Activated CD8-positive, alpha-beta memory T cell treated with anti-CD3 and anti-CD28 coated beads, Interleukin-2, amount 10 ng/mL, durations not matched to agents 7 days and 5 days (primary cell): ENCODE results near the gene FASTK. TPM values are rescaled to one million over a fixed set of nuclear protein-coding genes. Genes with fewer than 3 reads are reported as not detected.
"Not testable (repeated sequence)": the region's sequence is repeated elsewhere in the genome, so short reads cannot be mapped to it uniquely, and the experiment has no call there.

Source experiments
- ATAC-seq: fragments of 150-1000 bp; cut with Tn5 transposase; one replicate; pipeline ENCODE4 v1.10.0; 2021; ENCODE audit warnings: moderate library complexity
- CTCF ChIA-PET: fragments of 350-600 bp; sonication (Branson Sonifier 250); formaldehyde crosslinking; loops from one replicate; lab custom pipeline; 2021; ENCODE audit warnings: antibody characterized with exemption; lab: Charles Lee
- DNase-seq: peaks from one replicate; pipeline ENCODE4 v3.0.0-alpha.2; 2020
- H3K27ac Mint-ChIP-seq: one replicate; pipeline ENCODE4 v1.8.0; 2021; ENCODE audit warnings: mild to moderate bottlenecking, mixed read lengths
- H3K27me3 Mint-ChIP-seq: one replicate; pipeline ENCODE4 v1.8.0; 2021; ENCODE audit warnings: mixed read lengths
- H3K36me3 Mint-ChIP-seq: one replicate; pipeline ENCODE4 v1.8.0; 2021; ENCODE audit warnings: mild to moderate bottlenecking, mixed read lengths
- H3K4me1 Mint-ChIP-seq: one replicate; pipeline ENCODE4 v1.8.0; 2021; ENCODE audit warnings: mixed read lengths
- H3K4me3 Mint-ChIP-seq: one replicate; pipeline ENCODE4 v1.8.0; 2021; ENCODE audit warnings: mild to moderate bottlenecking, moderate library complexity, mixed read lengths
- H3K9me3 Mint-ChIP-seq: one replicate; pipeline ENCODE4 v1.8.0; 2022; ENCODE audit warnings: low read depth, mixed read lengths
- total RNA-seq, 2 experiments: library from RNA; stranded (reverse); gene quantifications; one replicate each; pipeline ENCODE4 v1.2.3, GENCODE V29; 2021

The FASTK gene
- total RNA-seq, 2 experiments from 2014 or later = 77.7 to 79.5 TPM

DNA sequence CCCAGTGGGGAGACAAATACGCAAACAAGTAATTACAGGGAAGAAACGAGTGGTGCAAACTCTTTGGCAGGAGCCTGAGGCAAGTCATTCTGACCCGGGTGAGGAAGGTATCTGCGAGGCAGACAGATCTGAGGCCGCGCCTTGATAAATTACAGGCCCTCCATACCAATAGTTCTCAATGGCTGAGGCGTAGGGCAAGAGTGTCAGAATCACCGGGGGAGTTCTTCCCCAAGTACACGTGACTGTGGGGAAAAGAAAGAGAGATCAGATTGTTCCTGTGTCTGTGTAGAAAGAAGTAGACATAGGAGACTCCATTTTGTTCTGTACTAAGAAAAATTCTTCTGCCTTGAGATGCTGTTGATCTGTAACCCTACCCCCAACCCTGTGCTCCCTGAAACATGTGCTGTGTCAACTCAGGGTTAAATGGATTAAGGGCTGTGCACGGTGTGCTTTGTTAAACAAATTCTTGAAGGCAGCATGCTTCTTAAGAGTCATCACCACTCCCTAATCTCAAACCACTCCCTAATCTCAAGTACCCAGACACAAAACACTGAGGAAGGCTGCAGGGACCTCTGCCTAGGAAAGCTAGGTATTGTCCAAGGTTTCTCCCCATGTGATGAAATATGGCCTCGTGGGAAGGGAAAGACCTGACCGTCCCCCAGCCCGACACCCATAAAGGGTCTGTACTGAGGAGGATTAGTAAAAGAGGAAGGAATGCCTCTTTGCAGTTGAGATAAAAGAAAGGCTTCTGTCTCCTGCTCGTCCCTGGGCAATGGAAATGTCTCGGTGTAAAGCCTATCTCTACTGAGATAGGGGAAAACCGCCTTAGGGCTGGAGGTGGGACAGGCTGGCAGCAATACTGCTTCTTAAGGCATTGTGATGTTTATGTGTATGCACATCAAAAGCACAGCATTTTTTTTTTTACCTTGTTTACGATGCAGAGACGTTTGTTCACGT is 53.6 kb downstream of the FASTK start:
- not testable (repeated sequence) for DNase-seq, H3K36me3 Mint-ChIP-seq, ATAC-seq, H3K27me3 Mint-ChIP-seq, H3K9me3 Mint-ChIP-seq
- Mint-ChIP-seq H3K4me3 (peak overlapping the region; percentile 88), H3K4me1 (peaks cover 20% of the 10 kb centered on the region), H3K27ac (peak overlapping the region; percentile 95)
- CTCF ChIA-PET = interaction anchor here (0.9 to 7.2 kb wide), 9 partner anchors 9 to 149 kb away, joined by 3 to 66 read pairs (median 7); partner anchors contain the start of gene TMUB1

Other genes starting within 250 kb of the FASTK start
- gene AOC1, start 228.3 kb downstream of the FASTK start, total RNA-seq = not detected
- under 1 TPM in 1 of 2 experiments, not detected in 1; 0.07 TPM for gene KCNH2, start 102.5 kb downstream of the FASTK start, total RNA-seq
- gene NOS3, start 89.8 kb downstream of the FASTK start, total RNA-seq = 10 to 100 TPM in 1 of 2 experiments, 1 to 10 TPM in 1; 6.4 to 10.8 TPM
- 1 to 10 TPM; 2.3 to 3.4 TPM for gene ATG9B, start 56.3 kb downstream of the FASTK start, total RNA-seq
- gene ABCB8, start 52.4 kb downstream of the FASTK start, total RNA-seq = 10 to 100 TPM; 50.3 to 52.4 TPM
- gene ASIC3, start 32.3 kb downstream of the FASTK start, total RNA-seq = 1 to 10 TPM; 3.9 to 5.3 TPM
- 10 to 100 TPM; 18.1 to 24.4 TPM for gene CDK5, start 22.9 kb downstream of the FASTK start, total RNA-seq
- 100 to 1,000 TPM; 114 to 121 TPM for gene SLC4A2, start 21.2 kb downstream of the FASTK start, total RNA-seq
- gene TMUB1, start 2.7 kb upstream of the FASTK start, total RNA-seq = 10 to 100 TPM; 83.1 to 85.7 TPM
- 10 to 100 TPM; 30.0 to 36.2 TPM for gene AGAP3, start 5.7 kb upstream of the FASTK start, total RNA-seq
- gene GBX1, start 86.9 kb upstream of the FASTK start, total RNA-seq = not detected
- gene ASB10, start 106.4 kb upstream of the FASTK start, total RNA-seq = not detected
- not detected for gene H2BK1, start 129.7 kb upstream of the FASTK start, total RNA-seq
- gene ABCF2, start 146.4 kb upstream of the FASTK start, total RNA-seq = 10 to 100 TPM; 37.8 to 47.3 TPM
- gene CHPF2, start 151.7 kb upstream of the FASTK start, total RNA-seq = 10 to 100 TPM; 46.1 to 46.8 TPM
- 1 to 10 TPM; 1.0 to 2.5 TPM for gene SMARCD3, start 167.9 kb upstream of the FASTK start, total RNA-seq